Stimulated activated CD4-positive, alpha-beta T cell treated with anti-CD3 and anti-CD28 coated beads, Interleukin-12 subunit alpha, Interleukin-12 subunit beta, amount 100 ng/mL, for 48 hours (primary cell): Measurements from ENCODE around the gene PRC1.

Source experiments
- DNase-seq, 3 donors: peaks; one replicate each; pipeline ENCODE4 v3.0.0-alpha.2; 2020; ENCODE audit warnings: low read depth in 2 of 3, low spot score in 1 of 3

PRC1 gene

DNA sequence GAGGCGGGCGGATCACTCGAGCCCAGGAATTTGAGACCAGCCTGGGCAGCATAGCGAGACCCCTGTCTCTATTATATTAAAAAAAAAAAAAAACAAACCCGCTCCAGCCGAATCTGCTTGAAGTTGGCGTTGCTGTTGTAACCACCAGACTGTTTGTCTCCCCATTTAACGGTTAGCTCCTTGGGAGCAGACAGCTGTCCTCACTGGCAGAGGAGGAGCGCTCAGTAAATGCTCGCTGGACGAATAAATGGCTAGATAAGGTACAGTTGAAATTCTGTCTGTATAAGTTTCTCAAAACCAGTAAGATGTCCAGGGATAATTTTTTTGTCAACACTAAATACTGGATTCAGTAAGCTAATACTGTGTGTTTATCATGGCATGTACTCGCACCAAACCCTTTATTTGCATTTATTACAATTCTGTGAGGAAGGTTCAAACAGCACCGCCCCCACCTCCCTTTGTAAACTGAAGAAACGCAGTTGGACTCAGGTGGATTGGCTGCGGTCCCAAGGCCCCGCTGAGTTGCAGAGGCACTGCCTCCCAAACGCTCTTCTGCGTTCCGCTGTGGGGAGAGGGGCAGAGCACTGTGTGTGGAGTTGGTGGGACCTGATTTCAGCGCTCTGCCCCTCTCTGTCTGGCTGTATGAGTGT, 38.6 kb downstream of the PRC1 start:
- no peak for DNase-seq

- peak; percentile 83 to 89 (median 88) for DNase-seq
These were observed 39.4 kb downstream of the PRC1 start, which contains the start of gene RCCD1 for GRCh38 chr15:90954712-90955623. Gene RCCD1, plus strand, starts transcription at chr15:90954884. Its CDS starts 1,851 bp downstream, at chr15:90956735.

DNA sequence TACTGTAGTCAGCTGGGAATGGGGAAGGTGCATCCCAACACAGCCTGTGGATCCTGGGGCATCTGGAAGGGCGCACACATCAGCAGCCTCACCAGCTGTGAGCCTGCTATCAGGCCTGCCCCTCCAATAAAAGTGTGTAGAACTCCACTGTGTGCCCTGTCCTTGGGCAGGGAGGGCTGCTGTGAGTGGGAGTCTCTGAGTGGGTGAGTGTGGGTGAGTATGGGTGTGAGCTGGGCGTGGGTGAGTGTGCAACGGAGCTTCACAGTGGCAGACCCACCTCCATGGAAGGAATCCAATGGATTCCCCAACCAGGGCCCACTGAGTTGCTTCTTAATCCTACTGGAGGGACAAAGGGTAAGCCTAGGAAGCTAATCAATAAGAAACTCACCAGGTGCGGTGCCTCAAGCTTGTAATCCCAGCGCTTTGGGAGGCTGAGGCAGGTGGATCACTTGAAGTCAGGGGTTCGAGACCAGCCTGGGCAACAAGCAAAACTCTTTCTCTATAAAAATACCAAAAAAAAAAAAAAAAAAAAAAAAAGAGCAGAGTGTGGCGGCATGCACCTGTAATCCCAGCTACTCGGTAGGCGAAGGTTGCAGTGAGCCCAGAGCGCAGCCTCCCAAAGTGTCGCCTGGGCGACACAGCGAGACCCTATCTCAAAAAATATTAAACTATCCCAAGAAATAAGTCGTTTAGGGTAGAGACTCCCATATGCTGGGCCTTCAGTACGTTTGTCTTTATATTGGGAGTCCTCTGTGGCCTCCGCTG, 40.2 kb downstream of the PRC1 start:
- no peak for DNase-seq

DNA sequence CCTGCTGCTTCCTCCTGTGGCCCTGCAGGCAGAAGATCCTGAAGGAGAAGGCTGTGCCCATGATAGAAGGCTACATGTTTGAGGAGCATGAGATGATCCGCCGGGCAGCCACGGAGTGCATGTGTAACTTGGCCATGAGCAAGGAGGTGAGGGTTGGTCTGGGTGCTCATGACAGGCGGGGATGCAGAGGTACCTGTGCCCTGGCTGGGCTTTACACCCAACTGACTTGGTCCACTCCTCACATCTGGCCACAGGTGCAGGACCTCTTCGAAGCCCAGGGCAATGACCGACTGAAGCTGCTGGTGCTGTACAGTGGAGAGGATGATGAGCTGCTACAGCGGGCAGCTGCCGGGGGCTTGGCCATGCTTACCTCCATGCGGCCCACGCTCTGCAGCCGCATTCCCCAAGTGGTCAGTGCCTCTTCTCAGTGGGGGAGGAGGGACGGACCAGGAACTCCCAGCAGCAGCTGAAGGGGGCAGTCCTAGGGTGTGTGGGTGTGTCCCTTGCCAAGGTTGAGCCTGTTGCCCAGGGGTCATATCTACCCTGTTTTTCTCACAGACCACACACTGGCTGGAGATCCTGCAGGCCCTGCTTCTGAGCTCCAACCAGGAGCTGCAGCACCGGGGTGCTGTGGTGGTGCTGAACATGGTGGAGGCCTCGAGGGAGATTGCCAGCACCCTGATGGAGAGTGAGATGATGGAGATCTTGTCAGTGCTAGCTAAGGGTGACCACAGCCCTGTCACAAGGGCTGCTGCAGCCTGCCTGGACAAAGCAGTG, 41.2 kb downstream of the PRC1 start:
- no peak for DNase-seq

GRCh38 chr15:90950676-90951075, 43.7 kb downstream of the PRC1 start:
- DNase-seq, result no peak

DNA sequence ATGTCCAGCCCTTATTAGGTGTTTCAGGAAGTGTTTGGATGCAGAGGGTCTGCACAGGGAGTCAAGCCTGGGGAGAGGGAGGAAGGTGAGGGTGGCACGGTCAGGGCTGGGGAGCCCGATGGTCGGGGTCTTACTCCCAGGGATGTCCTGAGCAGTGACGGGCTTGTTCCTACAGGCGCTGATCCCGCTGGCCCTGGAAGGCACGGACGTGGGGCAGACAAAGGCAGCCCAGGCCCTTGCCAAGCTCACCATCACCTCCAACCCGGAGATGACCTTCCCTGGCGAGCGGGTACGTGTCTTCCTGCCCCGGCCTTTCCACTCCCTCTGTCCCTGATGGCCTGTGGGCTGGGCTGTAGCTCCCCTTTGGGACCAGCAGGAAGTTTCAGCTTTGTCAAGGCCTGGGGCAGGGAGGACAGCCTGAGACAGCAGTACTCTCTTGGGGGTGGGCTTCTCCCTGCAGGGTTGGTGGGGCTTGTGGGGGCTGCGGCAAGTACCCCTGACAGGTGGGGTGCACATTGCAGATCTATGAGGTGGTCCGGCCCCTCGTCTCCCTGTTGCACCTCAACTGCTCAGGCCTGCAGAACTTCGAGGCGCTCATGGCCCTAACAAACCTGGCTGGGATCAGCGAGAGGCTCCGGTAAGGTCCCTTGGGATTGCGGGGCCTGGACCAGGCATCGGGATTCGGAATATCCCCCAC, 44.2 kb downstream of the PRC1 start:
- DNase-seq, result no peak

DNA sequence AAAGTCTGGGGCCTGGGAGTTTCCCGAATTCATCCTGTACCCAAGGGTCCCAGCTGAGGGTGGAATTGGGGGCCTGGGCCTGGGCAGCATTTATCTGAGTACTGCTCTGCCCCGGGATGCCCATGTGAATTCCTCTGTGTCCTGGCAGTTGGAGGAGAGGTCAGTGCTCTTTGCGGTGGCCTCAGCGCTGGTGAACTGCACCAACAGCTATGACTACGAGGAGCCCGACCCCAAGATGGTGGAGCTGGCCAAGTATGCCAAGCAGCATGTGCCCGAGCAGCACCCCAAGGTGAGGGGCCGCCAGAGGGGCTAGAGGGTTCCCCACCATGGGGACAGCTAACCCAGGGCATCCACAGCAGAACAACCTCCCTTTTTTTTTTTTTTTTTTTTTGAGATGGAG, 45.8 kb downstream of the PRC1 start:
- no peak for DNase-seq

- no peak for DNase-seq
These were observed 46.6 kb downstream of the PRC1 start for GRCh38 chr15:90947577-90948357.

GRCh38 chr15:90946941-90947576, 47.3 kb downstream of the PRC1 start:
- no peak for DNase-seq

DNA sequence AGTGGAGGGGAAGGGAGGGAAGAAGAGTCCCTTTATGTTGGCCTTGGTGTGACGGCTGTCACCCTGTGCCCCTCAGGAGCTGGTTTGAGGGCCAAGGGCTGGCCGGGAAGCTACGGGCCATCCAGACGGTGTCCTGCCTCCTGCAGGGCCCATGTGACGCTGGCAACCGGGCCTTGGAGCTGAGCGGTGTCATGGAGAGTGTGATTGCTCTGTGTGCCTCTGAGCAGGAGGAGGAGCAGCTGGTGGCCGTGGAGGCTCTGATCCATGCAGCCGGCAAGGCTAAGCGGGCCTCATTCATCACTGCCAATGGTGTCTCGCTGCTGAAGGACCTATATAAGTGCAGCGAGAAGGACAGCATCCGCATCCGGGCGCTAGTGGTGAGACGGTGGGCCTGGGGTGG, 47.8 kb downstream of the PRC1 start:
- DNase-seq, result no peak

DNA sequence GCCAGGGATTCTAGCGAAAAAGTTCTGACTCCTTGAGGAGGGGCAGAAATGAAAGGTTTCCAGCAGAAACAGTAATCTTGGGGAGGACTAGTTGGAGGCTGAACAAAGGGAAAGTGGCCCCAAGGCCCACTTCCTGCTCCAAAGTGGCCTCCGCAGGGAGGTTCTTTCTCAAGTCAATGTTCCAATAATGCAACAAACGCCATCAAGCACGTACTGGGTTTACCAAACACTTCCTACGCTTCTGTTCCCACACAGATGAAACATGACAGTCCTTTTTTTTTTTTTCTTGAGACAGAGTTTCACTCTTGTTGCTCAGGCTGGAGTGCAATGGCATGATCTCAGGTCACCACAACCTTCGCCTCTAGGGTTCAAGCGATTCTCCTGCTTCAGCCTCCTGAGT, 49.2 kb downstream of the PRC1 start:
- no peak for DNase-seq

DNA sequence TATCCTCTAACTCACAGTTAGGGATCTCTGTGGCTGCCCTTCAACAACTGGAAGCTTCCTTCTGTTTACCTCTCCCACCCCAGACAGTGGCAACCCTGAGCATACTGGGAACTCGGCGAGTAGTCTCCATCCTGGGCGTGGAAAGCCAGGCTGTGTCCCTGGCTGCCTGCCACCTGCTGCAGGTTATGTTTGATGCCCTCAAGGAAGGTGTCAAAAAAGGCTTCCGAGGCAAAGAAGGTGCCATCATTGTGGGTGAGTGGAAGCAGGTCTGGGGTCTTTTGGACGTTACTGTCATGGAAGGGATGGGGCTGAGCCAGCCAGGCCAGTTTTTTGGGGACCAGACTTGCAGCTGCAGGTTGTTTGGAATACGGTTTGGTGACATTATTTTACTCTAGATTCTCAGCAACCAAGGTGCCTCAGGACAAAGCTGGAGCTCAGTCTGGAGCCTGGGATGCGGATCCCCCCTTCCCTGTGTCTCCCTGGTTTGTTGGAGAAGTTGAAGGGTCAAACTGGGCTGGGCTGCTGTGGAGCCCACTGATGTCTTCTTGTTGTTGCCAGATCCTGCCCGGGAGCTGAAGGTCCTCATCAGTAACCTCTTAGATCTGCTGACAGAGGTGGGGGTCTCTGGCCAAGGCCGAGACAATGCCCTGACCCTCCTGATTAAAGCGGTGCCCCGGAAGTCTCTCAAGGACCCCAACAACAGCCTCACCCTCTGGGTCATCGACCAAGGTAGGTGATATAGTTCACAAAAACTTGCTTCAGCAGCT, 51.8 kb downstream of the PRC1 start:
- DNase-seq, result no peak

DNA sequence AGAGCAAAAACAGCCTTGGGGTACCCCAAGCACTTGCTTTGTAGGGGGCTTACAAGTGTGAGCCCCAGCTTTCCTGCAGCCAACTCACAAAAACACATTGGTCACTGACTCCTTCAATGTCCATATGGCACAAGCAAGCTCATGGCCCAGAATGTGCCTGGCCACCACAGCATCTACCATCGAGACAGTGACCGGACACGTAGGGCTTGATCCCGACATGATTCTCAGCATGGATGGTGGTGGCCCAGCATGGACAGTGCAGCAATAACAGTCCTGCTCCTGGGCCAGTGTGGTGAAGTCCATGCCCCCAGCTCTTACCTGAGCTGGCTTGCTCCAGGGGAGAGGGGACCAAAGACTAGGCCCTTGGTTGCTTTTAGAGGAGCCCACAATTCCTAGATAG, 53.3 kb downstream of the PRC1 start:
- no peak for DNase-seq

DNA sequence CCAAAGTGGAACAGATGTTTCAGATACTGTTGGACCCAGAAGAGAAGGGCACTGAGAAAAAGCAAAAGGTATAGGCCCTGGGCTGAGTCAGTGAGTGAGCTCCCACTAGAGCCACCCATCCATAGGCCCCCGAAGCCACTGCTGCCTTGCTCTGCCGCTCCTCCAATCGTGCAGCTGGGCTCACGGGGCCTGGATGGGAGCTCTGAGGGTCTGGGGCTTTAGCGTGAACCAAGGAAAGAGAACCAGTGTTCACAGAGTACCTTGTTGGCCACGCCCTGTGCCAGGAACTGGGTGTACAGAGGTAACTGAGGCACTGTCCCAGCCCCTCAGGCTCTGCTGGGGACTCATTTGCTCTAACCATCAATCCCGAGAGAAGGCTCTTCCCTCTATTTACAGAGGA, 54.6 kb downstream of the PRC1 start:
- DNase-seq, result no peak

GRCh38 chr15:90938261-90938660, 56.1 kb downstream of the PRC1 start:
- no peak for DNase-seq

- DNase-seq, result no peak
These were observed 57.5 kb downstream of the PRC1 start for GRCh38 chr15:90936823-90937222.

- peak; percentile 86 to 97 (median 93) for DNase-seq
These were observed 59.2 kb downstream of the PRC1 start, which contains the start of gene UNC45A for GRCh38 chr15:90934949-90935751. Gene UNC45A, plus strand, starts transcription at chr15:90935285. Its CDS starts 40 bp downstream, at chr15:90935325.
